WERI-Rb-1 (cell line): ENCODE results near the gene ESCO1.

Experiments
- DNase-seq: peaks from one replicate; pipeline ENCODE4 v3.0.0-alpha.2; 2020
- H3K27ac ChIP-seq: fragments of 250-450 bp; sonication (Bioruptor Pico); 2 replicates; pipeline ENCODE4 v1.5.1; 2020; ENCODE audit warnings: mild to moderate bottlenecking, moderate library complexity
- H3K27me3 ChIP-seq: fragments of 250-450 bp; sonication (Bioruptor Pico); 2 replicates; pipeline ENCODE4 v1.5.1; 2021; ENCODE audit warnings: mild to moderate bottlenecking, low read depth, moderate library complexity; ENCODE audit not compliant: insufficient read depth, severe bottlenecking
- H3K36me3 ChIP-seq: fragments of 250-450 bp; sonication (Bioruptor Pico); 2 replicates; pipeline ENCODE4 v1.5.1; 2020; ENCODE audit warnings: mild to moderate bottlenecking, moderate library complexity
- H3K4me3 ChIP-seq: 2 replicates; pipeline ENCODE4 v1.5.1; 2011; ENCODE audit warnings: low read depth, mild to moderate bottlenecking, control low read depth, low read length
- H3K9me3 ChIP-seq: fragments of 250-450 bp; sonication (Bioruptor Pico); 2 replicates; pipeline ENCODE4 v1.5.1; 2021; ENCODE audit warnings: mild to moderate bottlenecking, moderate library complexity; ENCODE audit not compliant: severe bottlenecking
- CTCF ChIP-seq: IDR thresholded peaks from 2 replicates; pipeline ENCODE4 v1.5.1; 2011; ENCODE audit warnings: low read depth, mild to moderate bottlenecking, control low read depth, inconsistent platforms, low read length

The ESCO1 gene

GRCh38 chr18:21486905-21487437 lies 113.5 kb downstream of the ESCO1 start:
- Histone ChIP-seq H3K36me3 (no peaks in the 10 kb centered on the region), H3K9me3 (no peaks in the 10 kb centered on the region), H3K27me3 (no peaks in the 10 kb centered on the region), H3K4me3 (no peak overlapping the region), H3K27ac (no peak overlapping the region)
- no peak for DNase-seq
- TF ChIP-seq CTCF, result no peak

- no peak for TF ChIP-seq CTCF
Measured at GRCh38 chr18:21484851-21485636, 115.5 kb downstream of the ESCO1 start.

GRCh38 chr18:21483051-21483450 lies 117.5 kb downstream of the ESCO1 start:
- Histone ChIP-seq H3K4me3 (no peak overlapping the region), H3K27ac (no peak overlapping the region), H3K9me3 (no peaks in the 10 kb centered on the region), H3K36me3 (no peaks in the 10 kb centered on the region), H3K27me3 (no peaks in the 10 kb centered on the region)
- no peak for DNase-seq
- no peak for TF ChIP-seq CTCF

More at GRCh38 chr18:21484851-21485636, 115.5 kb downstream of the ESCO1 start:
- no peak overlapping the region for H3K4me3 ChIP-seq
- H3K36me3 ChIP-seq, result no peaks in the 10 kb centered on the region
- H3K9me3 ChIP-seq, result no peaks in the 10 kb centered on the region
- H3K27ac ChIP-seq, result no peak overlapping the region
- no peaks in the 10 kb centered on the region for H3K27me3 ChIP-seq
- no peak for DNase-seq

GRCh38 chr18:21481739-21482138 lies 118.8 kb downstream of the ESCO1 start:
- no peak overlapping the region for H3K4me3 ChIP-seq
- no peak for TF ChIP-seq CTCF
- H3K36me3 ChIP-seq, result no peaks in the 10 kb centered on the region
- DNase-seq, result no peak
- no peaks in the 10 kb centered on the region for H3K9me3 ChIP-seq
- no peaks in the 10 kb centered on the region for H3K27me3 ChIP-seq
- H3K27ac ChIP-seq, result no peak overlapping the region

- Histone ChIP-seq H3K9me3 (no peaks in the 10 kb centered on the region), H3K27me3 (no peaks in the 10 kb centered on the region), H3K36me3 (no peaks in the 10 kb centered on the region), H3K27ac (no peak overlapping the region), H3K4me3 (no peak overlapping the region)
- DNase-seq, result no peak
- no peak for TF ChIP-seq CTCF
Measured at GRCh38 chr18:21479721-21480120, 120.8 kb downstream of the ESCO1 start.
